ENCODE measurements around the gene TERT.

Gene TERT

DNA sequence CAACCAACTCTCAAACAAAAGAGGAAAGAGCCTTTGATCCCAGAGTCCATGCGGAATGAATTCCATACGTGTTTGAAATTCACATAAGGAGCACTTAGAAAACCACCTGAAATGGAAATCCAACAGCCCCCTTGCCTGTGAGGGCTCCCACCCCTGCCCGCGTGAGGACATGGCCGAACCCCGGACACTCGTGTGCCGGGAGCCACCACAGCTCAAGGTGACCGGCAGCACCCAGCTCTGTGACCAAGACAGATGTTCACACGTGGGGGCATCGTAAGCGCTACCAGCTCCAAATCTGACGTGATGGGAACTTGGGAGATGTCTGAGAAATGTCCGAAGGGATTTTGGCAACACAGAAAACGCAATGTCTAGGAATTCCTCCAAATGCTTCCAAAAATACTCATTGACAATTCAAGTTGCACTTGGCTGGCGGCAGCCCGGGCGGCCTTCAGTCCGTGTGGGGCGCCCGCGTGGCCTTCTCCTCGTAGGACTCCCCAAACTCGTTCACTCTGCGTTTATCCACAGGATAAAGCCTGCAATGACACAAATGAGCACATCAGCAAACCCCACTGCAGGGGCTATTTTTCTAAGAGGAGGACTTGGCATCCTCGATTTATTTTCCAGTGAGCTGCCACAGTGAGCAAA, 23.2 kb upstream of the TERT start:
- DNase-seq: no peak

DNA sequence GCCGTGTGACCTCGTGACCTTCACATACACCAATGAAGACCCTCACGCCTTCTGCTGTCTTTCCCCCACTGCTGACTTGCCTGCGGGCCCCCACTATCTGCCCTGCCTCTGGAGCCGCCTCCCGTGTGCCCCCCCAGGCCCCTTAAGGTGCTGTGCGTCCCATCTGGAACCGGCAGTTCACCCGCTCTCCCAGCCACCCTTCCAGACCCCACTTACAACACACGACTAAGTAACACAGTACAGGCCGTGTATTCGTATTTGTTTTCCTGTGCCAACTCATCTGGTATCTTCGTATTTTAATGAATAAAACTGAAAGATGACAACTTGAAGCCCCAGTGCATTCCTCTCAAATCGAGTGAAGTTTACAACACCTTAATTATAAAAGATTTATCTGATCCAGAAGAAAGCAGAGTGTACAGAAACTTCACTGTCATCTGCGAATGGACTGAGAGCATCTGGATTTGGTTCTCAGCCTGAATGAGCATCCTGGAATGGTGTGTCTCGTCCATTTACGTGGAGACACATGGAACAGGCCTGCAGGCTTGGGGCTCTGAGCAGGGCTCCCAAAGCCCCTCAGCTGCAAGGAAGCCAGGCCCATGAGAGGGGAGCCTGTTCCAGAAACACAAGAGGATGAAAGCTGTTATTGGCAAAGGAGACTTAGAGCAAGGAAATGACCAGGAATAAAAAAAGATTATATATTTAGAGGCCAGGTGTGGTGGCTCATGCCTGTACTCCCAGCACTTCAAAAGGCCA, 21.9 kb upstream of the TERT start:
- DNase-seq: no peak

DNA sequence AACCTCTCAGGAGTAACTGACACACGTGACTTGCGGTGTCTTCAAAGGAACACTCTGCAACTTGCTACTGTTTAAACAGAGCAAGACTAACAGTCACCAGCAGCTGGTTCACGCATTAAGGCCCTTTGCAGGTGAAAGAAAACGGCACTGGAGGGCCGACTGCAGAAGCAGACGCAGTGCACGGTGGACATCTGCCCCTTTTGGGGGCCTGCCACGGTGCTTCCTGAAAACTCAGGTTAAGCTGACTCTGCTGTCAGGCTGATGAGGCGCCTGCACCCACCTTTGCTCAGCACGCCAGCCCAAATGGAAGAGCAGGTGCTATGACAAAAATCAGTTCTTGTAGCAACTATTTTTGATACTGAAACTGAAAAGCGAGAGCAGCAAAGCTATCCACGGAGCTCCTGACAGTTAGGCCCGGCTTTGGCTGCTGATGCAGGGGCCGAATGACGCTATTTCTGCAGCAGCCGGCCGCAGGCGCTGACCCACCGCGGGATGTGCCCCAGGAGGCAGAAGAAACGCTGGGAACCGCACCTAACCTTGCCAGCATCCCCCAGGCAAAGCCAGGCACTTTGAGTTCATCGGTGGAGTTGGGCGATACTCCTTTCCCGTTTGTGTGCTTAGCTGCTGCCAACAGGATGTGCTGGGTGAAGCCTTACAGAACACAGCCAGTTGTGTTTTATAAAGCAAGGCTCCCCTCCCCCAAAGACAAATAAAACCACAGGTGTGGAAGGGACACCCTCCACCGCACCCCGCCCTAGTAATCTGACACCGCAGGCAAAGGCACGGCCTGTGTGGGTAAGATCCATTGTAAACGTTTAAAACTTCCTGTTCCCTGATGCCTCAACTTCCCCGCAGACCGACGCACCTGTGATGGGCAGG, 21.1 kb upstream of the TERT start:
- peak; percentile 34 to 44 for DNase-seq

DNA sequence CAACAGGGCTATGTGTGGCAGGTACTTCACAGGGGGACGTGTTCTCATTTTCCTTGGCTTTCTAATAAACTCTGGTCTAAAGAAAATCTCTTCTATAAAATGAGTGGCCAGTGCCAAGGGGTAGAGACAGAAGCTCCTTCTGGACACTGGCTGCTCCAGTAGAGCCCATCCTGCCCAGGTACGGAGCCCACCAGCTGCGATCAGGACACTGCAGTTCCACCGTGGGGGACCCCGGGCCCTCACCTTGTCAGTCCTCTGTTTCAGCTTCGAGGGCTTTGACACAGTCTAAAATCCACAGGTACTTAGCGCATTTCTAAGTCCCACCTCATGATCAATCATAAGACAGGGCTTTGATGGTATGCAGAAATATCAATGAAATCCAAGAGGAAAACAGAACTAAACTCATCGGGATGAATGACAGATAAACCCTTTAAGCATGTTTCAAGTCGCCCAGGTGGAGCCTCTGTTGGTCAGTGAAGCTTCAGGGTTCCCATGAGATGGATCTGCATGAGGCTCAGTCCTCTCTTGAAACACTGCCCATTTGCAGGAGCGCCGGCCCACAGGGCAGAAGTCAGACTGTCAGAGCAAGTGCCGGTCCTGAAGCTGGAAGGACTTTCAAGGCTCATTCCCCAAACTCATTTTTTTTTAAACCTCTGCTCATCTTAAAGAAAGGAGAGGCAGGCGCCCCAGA, 20.3 kb upstream of the TERT start:
- no peak for DNase-seq

DNA sequence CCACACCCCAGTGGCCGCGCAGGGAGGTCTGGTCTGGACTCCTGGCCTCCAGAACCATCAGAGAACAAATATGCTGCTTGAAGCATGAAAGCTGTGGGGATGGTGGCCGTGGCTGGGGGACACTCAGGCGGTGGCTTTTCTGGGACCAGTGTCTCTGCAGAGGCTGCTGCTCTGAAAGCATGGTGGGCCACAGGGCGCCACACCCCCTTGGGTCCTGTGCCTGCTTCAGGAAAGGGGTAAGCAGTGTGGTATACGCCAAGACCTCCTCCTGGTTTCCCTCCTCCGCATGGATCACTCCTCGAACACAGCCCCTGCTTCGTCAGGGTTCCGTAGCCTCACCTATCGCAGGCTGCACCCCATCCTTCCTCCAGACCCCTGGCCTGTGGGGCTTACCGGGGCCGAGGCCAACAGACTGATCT, 19.7 kb upstream of the TERT start:
- no peak for DNase-seq

DNA sequence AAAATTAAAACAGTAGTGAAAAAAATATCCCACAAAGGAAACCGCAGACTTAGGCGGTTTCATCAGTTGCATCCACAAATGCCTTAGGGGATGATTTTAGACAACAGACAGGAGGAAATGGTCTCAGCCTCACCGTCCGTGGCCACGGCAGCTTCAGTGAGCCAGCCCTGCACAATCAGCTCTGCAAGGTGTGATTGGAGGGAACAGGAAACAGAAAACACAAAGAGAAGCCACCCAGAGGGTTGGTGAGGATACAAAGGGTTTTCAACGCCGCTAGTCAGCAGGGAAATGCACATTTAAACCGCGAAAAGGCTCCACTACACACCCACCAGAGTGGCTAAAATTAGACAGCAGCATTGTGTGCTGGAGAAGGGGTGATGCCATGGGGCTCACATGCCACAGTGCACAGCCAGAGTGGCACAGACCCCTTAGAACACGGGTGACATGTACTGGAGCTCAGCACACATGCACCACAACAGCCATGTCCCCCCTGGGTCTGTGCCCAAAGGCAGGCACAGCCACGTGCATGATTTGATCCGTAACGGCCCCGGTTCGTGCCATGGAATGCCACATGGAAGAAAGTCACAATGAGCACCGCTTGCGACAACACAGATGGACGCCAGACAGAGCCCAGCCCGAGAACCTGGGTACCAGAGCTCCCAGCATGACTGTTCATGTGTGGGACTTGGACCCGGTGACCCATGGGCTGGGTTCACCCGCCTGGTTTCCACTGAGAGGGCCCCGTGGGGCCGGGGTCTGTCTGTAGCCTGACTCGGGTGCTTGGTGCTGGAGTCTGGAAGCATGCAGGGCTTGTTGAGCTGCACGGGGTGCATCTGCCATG, 18.3 kb upstream of the TERT start:
- peak in 1 of 2 donors; percentile 18 for DNase-seq

DNA sequence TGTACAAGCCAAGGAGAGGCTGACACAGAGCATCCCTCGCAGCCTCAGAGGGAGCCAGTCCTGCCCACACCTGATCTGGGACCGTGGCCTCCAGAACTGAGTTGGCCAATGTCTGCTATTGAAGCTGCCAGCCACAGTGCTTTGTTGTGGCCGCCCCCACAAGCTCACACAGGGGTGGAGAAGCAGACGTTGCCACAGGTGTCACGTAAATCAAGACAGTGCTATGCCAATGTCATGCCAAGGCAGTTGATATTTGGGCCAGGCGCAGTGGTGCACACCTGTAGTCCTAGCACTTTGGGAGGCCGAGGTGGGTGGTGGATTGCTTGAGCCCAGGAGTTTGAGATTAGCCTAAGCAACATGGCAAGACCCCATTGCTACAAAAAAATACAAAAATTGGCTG, 17.3 kb upstream of the TERT start:
- peak in 1 of 2 donors; percentile 35 for DNase-seq

DNA sequence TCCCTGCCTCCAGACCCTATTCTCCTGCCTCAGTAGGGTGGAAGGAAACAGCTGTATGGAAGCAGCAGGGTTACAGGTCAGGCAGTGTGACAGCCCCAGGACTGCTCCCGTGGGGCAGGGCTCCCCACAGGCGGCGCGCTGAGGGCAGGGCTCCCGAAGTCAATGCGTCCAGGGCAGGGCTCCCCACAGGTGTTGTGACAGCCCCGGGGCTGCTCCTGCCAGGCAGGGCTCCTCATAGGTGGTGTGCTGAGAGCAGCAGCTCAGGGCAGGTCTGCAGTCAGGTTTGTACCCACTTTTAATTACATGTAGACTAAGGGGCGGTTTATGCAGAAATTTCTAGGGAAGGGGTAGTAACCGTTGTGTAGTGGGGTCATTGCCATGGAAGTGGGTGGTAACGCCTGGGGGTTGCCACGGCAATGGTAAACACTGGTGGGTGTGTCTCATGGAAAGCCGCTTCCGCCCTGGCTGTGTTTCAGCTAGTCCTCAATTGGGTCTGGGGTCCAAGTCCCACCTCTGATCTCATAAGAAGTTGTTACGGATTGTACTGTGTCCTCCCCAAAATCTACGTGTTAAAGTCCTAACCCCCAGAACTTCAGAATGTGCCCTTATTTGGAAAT, 16.7 kb upstream of the TERT start:
- no peak for DNase-seq

DNA sequence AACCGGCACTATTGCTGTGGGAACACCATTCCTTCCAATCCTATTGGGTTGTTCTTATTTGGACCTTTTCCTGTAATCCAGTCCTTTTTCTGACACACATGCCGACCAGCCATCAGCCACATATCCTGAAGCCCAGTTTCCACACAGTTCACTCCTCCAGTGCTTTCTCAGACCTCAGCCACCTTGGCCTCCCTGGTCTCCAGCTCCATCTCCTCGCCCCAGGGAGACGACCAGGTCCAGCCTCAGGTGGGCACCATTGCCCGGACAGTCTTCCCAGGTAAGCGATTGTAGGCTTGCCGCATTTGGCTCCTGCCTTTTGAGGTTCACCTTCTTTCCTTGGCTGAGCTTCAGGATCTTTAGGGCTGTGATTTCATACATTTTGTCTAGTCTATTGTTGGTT, 15.2 kb upstream of the TERT start:
- no peak for DNase-seq

DNA sequence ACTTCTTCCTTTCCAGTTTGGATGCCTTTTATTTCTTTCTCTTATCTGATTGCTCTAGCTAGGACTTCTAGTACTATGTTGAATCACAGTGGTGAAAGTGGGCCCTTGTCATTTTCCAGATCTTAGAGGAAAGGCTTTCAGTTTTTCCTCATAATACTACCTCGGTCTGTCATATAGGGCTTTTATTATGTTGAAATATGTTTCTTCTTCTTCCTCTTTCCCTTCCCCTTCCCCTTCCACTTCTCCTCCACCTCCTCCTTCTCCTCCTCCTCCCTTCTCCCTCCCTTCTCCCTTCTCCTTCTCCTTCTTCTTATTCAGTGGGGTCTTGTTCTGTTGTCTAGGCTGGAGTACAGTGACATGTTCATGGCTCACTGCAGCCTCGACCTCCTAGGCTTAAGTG, 9.2 kb upstream of the TERT start:
- no peak for DNase-seq

DNA sequence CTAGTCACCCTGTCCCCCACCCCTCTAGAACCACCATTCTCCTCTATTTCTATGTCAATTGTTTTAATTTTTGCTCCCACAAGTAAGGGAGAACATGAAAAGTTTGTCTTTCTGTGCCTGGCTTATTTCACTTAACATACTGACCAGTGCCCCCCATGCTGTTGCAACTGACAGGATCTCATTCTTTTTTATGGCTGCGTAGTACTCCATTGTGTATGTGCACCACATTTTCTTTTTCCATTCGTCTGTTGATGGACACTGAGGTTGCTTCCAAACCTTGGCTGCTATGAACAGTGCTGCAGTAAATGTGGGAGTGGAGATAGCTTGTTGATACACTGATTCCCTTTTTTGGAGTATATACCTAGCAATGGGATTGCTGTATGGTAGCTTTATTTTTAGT, 7.4 kb upstream of the TERT start:
- no peak for DNase-seq

DNA sequence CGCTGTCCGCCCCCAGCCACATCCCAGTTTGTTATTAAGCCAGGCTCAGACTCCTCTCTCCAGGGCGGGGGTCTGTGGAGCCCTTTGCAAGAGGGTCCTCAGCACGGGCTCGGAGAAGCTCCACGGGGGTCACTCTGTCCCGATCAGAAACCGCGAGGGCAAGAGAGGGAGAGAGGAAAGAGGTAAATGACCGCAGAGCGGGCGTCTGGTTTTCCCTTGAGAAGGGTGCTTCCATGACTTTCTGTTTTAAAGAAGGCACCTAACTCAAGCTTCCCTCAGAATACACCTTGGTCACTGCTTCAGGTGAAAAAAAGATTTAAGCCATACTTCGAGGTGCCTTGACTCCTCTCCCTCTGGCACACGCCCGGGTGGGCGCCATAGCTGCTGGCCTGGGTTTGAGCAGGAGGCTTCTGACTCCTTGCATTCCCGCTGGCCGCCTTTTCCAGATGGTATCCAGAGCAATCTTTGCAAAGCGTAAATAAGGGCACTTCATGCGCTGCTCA, 5.8 kb upstream of the TERT start:
- DNase-seq: no peak

DNA sequence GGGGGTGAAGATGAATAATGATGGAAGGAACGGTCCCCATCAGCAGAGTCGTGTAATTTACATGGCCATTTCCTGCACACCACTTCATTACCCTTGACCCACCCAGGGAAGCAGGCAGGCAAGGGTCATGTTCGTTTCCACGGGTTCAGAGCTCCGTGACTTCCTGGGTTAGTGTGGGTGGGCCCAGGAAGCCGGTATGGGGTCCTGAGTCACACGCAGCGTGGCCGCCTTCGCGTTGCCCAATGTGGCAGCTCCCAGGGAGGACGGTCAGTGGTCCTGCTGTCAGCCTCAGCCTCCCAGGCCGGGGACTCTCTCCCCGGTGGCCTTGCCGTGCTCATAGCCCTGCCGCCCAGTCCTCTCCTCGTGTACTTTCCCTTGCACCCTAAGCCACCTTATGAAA, 5.1 kb upstream of the TERT start:
- no peak for DNase-seq

DNA sequence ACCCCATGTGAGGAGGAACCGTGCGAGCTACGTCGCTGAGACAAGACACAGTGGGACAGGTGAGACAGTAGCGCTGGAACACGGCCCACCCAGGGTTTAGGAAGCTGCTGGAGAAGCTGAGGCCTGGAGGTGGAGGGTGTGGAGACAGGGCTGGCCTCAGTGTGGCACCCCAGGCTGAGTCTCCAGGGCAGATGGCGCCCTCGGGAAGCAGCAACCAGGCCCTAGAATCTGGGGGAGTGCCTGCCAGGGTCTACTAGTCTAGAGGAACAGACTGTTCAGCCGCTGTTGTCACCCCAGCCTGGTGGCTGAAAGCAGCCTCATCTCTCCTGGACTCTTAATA, 4.6 kb upstream of the TERT start:
- no peak for DNase-seq

DNA sequence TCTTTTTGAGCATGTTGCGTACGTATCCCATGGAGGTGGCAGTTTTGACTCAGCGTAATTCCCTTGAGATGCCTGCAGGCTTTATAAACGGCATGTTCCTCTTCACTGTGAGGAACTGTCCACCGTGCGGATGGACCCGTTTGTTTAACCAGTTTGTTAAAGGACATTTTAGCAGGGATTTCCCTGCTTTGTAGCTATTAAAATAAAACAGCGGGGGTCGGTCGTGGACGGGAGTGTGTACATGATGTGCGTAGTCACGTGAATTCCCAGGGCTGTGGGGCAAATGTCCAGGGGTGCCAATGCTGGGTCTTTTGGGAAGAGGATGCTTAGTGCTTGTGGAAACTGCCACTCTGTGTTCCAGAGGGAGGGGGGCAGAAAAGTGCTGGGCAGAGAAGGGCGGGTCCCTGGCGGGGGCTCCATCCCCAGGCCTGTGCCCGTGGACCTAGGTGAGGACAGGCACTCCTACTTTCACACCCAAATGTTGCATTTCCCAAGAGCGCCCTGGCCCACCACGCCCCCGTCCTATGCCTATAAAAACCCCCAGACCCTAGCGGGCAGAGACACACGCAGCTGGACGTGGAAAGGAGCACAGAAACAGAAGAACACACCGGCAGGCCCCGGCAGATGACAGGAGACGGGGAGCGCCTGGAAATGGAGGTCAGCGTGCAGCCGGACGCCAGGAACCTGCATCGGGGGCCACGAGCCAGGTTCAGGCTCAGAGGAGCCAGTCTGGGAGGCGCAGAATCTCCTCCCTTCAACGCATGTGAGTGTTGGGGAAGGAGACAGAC, 4.0 kb upstream of the TERT start:
- DNase-seq: no peak

DNA sequence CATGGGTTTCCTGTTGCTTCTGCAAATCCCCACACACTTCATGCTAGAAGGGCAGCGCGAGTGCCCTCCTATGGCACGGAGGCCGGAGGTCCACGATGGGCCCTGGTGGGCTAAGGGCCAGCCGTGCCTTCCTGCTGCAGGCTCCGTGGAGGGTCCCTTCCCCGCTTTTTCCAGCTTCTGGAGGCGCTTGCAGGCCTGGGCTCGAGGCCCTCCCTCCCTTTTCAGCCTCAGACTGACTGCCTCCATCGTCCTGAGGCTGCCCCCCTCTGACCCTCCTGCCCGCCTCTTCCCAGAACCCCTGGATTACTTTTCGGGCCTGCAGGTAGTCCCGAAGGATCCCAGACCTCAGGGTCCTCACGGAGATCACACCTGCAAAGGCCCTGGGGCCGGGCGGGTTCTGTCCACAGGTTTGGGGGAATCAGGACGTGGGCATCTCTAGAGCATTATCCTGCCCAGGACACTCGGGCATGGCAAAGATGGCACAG, 3.2 kb upstream of the TERT start:
- no peak for DNase-seq

DNA sequence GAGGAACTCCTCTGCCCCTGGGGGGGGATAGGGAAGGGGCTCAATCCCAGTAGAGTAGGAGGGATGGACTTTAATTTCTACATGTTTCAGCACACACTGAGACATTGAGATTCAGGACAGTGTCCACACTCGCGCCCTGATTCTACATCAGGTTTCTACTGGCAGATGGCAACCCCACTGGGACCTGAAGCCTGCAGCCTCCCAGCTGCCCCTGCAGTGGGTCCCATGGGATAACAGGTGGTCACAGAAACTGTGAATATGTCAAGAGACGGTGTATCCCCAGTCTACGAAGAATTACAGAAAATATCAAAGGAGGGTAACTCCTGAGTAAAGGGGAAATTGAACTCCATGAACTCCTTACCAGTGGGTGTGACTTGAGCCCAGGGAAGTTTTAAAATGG, 2.4 kb upstream of the TERT start:
- no peak for DNase-seq

DNA sequence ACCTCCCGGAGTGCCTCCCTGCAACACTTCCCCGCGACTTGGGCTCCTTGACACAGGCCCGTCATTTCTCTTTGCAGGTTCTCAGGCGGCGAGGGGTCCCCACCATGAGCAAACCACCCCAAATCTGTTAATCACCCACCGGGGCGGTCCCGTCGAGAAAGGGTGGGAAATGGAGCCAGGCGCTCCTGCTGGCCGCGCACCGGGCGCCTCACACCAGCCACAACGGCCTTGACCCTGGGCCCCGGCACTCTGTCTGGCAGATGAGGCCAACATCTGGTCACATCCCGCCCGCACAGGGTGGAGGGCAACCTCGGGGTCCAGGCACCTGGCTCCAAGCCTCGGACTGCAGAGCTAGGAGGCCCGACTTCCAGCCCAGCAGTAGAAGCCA, 776 bp upstream of the TERT start:
- DNase-seq: no peak

DNA sequence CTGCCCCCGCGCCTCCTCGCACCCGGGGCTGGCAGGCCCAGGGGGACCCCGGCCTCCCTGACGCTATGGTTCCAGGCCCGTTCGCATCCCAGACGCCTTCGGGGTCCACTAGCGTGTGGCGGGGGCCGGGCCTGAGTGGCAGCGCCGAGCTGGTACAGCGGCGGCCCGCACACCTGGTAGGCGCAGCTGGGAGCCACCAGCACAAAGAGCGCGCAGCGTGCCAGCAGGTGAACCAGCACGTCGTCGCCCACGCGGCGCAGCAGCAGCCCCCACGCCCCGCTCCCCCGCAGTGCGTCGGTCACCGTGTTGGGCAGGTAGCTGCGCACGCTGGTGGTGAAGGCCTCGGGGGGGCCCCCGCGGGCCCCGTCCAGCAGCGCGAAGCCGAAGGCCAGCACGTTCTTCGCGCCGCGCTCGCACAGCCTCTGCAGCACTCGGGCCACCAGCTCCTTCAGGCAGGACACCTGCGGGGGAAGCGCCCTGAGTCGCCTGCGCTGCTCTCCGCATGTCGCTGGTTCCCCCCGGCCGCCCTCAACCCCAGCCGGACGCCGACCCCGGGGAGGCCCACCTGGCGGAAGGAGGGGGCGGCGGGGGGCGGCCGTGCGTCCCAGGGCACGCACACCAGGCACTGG, 548 bp downstream of the TERT start:
- DNase-seq: no peak
